ENCODE measurements around the gene SNRPA. TPM values are rescaled to one million over a fixed set of nuclear protein-coding genes. Genes with fewer than 3 reads are reported as not detected.
"Not testable (repeated sequence)": the region's sequence is repeated elsewhere in the genome, so short reads cannot be mapped to it uniquely, and the experiment has no call there.

Gene SNRPA
- total RNA-seq, 1 donor from 2014 or later, result 74.0 TPM

DNA sequence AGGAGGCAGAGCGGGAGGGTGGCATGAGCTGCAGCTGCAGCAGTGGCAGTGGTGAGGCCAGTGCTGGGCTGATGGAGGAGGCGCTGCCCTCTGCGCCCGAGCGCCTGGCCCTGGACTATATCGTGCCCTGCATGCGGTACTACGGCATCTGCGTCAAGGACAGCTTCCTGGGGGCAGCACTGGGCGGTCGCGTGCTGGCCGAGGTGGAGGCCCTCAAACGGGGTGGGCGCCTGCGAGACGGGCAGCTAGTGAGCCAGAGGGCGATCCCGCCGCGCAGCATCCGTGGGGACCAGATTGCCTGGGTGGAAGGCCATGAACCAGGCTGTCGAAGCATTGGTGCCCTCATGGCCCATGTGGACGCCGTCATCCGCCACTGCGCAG, 50.0 kb downstream of the SNRPA start:
- no peak for DNase-seq (ENCODE audit: low spot score)

GRCh38 chr19:40801426-40802299, 50.7 kb downstream of the SNRPA start:
- DNase-seq (ENCODE audit: low spot score), result no peak

- no peak for DNase-seq (ENCODE audit: low spot score)
Measured at GRCh38 chr19:40802300-40803169, 51.5 kb downstream of the SNRPA start.

DNA sequence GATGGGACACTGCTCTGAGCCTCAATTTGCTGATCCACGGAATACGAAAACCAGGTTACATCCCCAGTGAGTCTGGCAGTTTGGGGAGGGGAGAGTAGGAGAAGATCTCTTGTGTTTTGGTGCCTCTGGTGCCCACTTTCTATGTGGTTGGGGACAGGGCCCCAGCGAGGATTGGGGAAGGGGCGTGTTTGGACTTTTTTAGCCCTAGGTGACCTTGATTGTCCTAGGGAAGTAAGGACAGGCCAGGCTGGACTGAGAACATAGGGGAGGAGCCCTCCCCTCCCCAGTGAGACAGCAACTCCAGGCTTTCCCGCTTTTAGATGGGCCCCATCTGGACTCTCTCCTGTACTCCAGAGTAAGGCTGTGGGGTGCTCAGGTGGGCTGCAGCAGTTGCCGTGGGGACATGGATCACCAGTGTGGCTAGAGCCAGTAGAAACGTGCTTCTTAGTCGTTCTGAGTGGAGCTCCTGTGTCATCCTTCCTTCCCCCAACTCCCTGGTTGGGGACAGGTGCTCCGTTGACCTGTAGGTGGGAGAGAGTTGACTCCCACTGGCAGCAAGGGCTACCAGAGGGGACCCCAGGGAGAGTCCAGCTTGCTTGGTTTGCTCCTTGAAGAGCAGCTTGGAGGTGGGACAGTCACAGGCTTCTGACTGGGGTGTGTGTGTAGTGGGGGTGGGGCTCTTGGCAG, 52.3 kb downstream of the SNRPA start:
- no peak for DNase-seq (ENCODE audit: low spot score)

- no peak for DNase-seq (ENCODE audit: low spot score)
Measured at GRCh38 chr19:40803857-40804782, 53.1 kb downstream of the SNRPA start.

- DNase-seq (ENCODE audit: low spot score), result no peak
Measured at GRCh38 chr19:40804783-40805242, 53.8 kb downstream of the SNRPA start.

- no peak for DNase-seq (ENCODE audit: low spot score)
Measured at GRCh38 chr19:40805258-40805868, 54.4 kb downstream of the SNRPA start.

DNA sequence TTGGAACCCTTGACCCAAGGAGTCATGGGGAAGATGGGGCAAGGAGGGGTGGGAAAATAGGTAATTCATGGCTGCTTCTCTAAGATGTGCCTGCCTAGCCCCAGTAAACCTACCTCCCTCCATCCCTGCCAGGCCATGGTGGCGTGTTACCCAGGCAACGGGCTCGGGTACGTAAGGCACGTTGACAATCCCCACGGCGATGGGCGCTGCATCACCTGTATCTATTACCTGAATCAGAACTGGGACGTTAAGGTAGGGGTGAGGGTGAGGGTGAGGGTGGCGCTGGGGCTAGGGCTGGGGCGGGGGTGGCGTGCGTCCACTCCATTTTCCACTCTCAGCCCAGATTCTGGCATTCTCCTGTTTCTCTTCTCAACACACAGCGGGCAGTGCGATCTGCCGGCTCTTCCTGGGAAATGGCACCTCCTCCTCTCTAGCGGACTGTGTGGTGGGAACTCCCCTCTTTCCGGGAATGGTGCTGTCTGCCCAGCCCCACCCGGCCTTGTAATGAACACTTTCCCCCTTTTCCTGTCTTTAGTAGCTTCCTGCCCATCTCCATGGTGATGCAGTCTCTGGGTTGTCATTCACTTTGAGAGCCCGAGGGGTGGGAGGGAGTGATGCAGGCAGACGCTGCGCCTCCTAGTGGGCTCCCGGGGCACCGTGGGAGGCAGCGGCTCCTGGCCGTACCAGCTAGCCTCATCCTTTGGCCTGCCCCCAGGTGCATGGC, 55.6 kb downstream of the SNRPA start:
- peak; percentile 79 for DNase-seq (ENCODE audit: low spot score)

- no peak for DNase-seq (ENCODE audit: low spot score)
Measured at GRCh38 chr19:40807147-40808020, 56.4 kb downstream of the SNRPA start.

DNA sequence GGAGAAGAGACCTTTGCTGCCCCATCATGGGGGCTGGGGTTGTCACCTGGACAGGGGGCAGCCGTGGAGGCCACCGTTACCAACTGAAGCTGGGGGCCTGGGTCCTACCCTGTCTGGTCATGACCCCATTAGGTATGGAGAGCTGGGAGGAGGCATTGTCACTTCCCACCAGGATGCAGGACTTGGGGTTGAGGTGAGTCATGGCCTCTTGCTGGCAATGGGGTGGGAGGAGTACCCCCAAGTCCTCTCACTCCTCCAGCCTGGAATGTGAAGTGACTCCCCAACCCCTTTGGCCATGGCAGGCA, 57.0 kb downstream of the SNRPA start:
- DNase-seq (ENCODE audit: low spot score), result no peak

GRCh38 chr19:40808497-40808896, 57.5 kb downstream of the SNRPA start:
- DNase-seq (ENCODE audit: low spot score), result no peak

DNA sequence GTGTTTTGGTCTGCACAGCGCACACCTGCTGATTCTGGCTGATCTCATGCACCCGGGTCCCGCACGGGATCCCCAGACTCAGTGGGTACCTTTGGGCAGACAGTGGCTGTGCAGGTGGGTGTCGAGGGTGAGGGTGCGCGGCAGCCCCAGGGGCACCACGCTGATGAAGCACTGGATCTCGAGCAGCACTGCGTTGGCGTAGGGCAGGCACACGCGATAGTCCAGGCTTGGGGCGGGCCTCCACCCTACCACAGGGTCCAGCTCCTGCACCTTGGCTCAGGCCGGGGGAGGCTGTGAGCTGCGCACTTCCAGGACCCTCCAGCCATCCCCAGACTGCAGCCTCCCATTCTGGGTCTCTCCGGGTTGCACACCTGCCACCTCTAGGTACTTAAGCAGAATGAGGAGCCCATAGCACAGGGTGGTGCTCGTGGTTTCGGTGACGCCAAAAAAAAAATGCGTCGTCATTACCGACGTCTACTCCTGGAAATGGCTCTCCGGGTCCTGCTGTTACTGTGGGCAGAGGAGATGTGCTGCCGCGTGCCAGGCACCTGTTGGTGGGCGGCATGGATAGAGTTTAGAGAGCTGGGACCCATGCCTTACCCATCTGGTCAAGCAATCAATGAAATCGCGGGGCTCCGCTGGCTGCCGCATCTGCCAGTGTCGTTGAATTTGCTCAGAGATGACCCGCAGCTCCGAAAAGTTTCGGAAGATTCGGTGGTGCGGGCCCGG, 58.5 kb downstream of the SNRPA start:
- no peak for DNase-seq (ENCODE audit: low spot score)

DNA sequence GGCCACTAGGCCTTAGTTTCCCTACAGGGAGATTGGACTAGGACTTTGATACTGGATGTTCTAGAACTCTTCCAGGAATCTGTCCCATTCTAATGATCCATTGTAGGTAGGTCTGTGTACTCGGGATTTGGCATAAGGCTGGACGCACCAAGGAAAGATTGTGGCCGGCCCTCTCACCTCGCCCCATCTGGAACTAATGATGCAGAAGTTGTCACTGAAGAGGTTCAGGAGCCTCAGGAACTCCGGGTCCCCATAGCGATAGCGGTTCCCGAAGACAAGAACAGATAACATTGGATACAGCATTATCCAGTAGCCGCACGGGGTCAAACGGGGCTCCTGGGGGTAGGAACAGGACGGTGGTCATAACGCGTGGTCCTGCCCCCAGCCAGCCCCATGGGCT, 59.2 kb downstream of the SNRPA start:
- no peak for DNase-seq (ENCODE audit: low spot score)

- DNase-seq (ENCODE audit: low spot score), result peak; percentile 87
Measured at GRCh38 chr19:40810649-40811408, 59.8 kb downstream of the SNRPA start.

DNA sequence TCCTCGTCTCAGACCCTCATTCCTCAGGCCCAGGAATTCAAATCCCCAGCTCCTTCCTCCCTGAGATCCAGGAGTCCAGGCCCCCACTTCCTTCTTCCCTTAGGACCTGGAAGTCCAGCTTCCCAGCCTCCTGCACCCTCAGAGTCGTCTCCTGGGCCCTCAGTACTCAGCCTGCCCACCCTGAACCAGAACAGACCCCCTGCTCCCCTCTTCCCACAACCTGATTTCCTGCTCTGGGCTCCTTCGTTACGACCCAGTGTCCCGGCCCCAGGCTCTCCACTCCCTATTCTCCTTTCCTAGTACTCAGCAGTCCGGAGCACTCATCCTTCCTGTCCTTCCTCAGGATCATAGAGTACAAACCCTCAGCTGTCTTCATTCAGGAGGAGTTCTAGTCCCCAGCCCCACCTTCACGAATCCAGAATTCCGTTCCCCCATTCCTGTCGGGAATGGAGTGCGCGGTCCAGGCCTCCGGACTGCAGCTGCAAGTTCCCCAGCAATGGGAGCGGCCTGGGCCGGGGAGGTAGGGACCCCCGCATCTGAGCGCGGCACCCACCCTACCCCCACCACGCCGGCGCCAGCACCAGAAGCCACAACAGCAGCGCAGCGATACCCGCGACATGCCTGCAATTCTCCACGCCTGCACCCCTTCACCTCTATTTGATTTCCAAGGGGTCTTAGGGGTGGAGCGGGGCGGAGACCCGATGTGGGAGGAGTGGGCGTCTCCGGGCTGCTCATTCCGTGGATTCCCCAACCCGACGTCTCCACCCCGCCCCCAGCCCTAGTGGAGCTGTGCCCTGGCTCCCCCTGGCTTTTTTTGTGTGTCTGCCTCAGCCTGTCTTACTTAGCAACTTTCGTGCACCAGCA, 60.7 kb downstream of the SNRPA start:
- no peak for DNase-seq (ENCODE audit: low spot score)

DNA sequence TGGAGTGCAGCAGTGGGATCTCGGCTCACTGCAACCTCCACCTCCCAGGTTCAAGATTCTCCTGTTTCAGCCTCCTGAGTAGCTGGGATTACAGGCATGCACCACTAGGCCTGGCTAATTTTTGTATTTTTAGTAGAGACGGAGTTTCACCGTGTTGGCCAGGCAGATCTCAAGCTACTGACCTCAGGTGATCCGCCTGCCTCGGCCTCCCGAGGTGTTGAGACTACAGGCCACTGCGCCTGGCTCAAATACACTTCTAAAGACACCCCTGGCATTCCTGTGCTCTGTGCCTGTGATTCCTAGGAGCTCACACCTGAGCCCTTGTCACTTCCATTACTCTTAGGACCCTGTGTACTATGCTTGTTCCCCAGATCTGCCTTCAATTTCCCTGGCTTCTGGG, 61.6 kb downstream of the SNRPA start:
- not testable (repeated sequence) for DNase-seq (ENCODE audit: low spot score)

GRCh38 chr19:40813182-40813581, 62.2 kb downstream of the SNRPA start:
- DNase-seq (ENCODE audit: low spot score), result no peak
